ENCODE measurements around the gene BBLN.

DNA sequence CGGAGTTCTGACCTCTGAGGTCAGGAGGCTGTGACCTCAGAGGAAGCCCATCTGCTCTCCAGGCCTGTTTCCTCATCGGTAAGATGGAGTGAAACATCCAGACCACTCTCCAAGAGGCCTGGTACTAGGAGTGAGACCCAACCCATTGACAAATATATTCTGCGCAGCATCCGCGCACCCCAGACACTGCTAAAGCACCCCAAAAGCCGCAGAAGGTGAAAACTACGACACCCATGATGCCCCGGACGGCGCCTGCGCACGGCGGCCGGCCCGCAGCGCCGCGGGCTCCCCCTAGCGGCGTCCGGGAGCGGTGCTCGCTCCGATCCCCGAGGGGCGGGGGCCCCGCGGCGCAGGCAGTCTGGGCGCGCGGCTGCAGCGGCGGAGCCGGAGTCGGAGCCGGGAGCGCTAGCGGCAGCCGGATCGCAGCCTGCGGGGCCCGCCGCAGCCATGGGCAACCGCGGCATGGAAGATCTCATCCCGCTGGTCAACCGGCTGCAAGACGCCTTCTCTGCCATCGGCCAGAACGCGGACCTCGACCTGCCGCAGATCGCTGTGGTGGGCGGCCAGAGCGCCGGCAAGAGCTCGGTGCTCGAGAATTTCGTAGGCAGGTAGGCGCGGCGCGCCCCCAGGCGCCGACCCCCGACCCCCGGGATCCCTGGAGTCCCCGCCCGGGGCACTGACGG is 43.1 kb downstream of the BBLN start, which contains the start of gene DNM1:
- TF ChIP-seq ZNF8 (CRISPR knock-in tag; IDR thresholded peaks at IDR 0.05) (no peak), ZNF565 (CRISPR knock-in tag; conservative IDR thresholded peaks at IDR 0.05; ENCODE audit: low read depth) (no peak), RARB (CRISPR knock-in tag; IDR thresholded peaks at IDR 0.05) (no peak), PATZ1 (CRISPR knock-in tag; IDR thresholded peaks at IDR 0.05; ENCODE audit: borderline replicate concordance) (no peak), CSDC2 (CRISPR knock-in tag; IDR thresholded peaks at IDR 0.05) (no peak), ISL1 (CRISPR knock-in tag; IDR thresholded peaks at IDR 0.05) (no peak)

All from SK-N-SH treated with all-trans-retinoic acid at 6 μM for 48 hours (cell line).